Activated T-cell treated with anti-CD3 and anti-CD28 coated beads for 4 hours (primary cell): Measurements from ENCODE around the gene GPC6.

Source experiments
- DNase-seq: peaks from one replicate; pipeline ENCODE4 v3.0.0-alpha.2; 2020

The GPC6 gene

DNA sequence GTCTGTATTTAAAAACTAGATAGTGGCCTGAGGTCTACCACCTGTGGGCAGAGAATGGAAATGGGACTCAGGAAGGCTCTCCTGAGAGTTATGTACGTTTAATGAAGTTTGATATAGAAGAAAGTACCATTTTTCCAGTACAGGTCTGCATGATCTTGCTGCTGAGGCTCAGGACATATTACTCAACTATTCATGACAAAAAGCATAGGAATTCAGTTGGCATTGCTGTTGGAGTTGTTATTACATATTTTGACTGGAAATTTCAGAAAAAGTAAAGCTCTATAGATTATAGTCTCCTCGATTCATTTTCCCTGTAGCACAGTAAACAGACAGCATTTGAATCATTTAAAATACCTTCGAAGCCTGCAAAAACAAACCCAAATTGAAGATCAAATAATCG, 783.1 kb downstream of the GPC6 start:
- no peak for DNase-seq

DNA sequence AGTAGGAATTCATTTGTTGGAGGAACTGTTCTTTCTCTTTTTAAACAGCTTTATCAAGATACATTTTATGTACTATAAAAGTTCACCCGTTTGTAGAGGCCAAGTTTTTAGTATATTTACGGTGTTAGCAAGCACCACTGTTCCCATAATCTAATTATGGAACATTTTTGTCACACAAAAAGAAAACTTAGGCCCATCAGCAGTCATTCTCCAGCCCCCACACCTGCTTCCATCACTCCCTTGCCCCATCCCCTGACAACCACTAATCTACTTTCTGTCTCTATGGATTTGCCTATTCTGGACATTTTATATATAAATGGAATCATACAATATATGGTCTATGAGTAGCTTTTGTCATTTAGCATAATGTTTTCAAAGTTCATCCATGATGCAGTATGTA, 787.9 kb downstream of the GPC6 start:
- DNase-seq, result no peak

DNA sequence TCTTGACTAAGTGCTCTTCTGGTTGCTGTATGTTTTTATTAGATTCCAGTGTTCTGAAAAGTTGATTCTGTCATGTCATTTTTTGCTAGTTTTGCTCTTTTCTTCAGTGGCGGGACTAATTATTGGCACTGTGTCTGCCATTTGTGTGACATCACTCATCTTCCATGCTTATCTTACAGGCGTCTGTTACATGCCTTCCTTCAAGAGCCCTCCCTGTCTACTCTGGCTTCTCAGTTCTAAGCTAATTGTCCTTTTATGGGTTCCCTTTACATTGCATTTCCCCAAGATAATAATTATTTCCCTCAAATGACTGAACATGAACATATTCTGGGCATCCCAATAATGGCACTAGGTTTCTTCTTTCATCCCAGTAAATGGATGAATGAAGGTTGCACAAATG, 793.8 kb downstream of the GPC6 start:
- no peak for DNase-seq

DNA sequence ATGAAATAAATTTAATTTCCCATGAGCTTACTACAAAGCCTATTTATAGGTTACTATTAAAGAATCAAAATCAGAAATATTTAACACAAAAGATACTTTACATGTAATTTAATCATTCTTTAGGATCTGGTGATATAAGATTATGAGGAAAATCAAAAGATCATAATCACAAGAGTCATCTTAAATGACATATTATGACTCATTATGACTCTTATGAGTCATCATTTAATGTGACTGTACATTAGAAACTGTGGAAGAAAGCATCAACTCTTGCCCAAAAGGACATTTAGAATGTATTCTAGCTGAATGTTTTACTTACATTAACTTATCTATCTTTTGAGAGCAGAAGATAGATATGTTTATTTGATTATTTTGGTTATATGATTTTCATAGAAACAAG, 794.2 kb downstream of the GPC6 start:
- DNase-seq, result no peak

DNA sequence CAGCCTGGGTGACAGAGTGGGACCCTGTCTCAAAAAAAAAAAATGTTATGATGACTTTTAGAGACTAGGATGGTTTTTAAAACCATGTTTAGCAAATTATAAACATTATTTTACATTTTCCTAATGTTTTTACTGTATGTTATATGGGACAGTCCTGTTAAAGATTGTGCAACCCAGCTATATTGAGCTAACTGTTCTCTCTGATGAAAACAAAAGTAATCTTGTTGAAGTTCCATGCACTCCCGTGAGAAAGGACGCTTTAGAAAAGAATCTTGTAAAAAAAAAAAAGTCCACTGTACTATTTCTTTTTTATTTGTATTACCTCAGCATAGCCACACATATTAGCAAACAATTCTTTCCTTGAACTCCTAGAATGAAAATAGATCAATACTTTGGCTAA, 801.6 kb downstream of the GPC6 start:
- no peak for DNase-seq

DNA sequence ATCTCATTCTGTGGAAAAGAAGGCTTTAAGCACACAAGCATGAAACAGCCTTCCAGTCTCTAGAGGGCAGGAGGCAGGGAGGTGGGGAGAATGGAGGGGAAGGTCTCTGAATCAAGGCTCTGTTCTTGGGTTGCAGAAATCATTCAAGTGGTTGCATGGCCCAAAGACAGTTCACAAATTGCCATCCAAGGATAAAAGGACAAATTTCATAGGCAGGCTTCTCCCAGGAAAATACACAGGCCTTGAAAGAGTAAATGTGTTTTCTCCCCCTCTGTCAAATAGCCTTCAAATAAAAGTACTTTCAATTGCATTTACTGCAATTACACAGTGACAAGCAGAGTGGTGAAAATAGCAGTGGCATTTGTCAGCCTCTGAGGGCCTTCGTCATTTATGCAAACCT, 802.0 kb downstream of the GPC6 start:
- DNase-seq, result no peak

DNA sequence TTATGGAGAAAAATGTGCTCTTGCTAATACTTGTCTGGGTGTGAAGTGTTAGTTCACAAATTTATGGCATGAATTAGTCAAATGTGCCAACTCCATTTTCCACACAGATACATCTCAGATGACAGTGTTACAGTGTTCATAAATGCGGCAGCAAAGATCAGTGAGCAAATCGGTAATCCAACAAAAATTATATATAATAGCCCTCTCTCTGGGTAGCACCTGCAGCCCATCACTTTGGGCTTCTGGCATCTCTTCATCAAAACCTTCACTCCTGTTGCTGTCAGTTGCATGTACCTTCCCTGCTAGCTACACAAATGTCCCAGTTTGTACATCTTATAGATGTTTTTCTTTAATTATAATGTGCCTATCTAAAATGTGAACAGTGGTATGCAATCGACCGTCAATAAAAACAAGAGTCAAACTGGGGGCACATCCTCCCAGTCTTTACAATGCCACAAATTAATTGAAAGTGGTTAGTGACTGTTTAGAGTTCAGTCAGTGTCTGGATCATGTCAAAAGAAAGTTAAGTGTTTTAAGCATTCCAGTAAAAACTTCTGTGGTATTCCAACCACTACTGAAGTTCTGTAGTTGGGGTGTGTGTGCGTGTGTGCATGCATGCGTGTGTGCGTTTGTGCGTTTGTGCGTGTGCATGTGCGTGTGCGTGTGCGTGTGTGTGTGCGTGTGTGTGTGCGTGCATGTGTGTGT, 804.0 kb downstream of the GPC6 start:
- DNase-seq, result no peak

DNA sequence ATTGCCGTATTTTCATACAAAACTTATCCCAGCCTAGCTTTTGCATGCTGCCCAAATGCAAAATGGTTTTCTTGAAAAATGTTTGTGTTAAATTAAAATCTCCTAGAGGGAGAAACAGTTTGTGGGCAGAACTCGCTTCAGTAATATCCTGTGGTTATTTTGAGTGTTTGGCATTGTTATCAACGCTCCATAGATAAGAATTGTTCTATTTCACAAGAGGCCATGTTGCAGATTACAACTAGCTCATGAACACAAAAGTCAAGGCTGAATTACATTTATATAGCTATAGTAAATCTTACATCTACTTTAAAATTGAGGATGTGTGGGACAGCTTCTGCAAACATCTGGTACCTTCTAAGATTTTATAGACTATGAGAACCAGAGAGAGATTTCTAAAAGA, 805.0 kb downstream of the GPC6 start:
- DNase-seq, result no peak

DNA sequence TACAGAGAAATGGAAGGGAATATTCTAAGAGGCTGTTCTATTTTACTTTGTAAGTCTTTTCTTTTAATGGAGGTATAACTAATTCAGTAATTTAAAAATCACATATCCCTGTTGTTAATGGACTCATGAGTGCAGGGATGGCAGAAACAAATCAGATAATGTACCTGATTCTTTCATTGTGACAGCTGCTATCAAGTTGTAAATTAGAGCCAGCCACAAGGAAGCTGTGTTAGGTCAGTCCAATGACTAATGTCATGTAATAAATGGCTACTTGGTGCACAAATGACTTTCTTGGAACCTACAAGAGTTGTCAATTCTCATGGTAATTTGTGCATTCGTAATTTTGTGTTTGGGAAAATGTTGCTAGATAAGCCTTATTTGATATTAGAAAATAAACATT, 806.5 kb downstream of the GPC6 start:
- DNase-seq, result no peak

DNA sequence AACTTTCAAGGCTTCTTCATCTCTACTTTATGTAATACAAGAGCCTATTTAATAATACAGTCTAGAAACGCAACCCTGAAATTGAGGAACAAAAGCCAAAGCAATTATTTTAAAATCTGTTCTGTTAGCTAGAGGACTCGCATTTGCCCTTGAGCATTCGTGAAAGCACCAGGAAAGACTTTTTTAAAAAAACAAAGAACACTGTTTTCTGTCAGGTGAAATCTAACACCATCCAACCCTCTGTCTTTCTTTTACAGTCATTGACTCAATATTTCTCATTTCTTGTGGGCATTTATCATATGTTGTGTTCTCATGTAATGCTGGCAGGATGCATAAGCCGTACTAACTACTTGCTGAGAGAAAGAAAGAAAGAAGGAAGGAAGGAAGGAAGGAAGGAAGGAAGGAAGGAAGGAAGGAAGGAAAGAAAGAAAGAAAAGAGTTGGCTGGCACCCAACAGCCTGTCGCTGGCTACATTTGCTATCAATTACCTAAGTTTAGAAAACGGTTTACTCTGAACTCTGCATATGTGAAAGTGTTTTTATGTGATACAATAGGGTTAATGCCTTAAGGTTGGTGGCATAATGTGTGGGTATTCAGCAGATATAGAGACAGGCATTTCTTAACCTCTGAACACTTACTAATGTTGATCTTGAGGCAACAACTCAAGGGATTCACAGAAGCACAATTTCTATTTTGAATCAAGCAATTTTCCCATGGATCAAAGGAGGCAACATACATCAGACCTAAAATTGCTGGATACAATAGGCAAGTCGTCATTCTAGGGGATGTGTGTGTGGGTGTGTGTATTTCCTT, 807.4 kb downstream of the GPC6 start:
- DNase-seq, result no peak

DNA sequence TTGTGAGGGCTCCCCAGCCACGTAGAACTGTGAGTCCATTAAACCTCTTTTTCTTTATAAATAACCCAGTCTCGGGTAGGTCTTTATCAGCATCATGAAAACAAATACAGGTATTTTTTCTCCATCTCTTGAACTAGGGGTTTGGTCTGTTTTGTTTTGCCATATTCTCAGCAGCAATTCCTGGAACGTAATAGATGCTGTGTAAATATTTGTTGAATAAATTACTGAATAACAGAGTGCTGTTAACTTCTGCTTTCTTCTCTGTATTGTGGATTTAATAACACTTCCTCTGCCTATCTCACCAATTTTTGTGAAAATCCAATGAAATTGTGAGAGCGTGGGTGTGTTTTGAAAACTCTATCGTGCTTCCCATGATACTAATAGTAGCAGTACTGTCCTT, 823.4 kb downstream of the GPC6 start:
- DNase-seq, result no peak

DNA sequence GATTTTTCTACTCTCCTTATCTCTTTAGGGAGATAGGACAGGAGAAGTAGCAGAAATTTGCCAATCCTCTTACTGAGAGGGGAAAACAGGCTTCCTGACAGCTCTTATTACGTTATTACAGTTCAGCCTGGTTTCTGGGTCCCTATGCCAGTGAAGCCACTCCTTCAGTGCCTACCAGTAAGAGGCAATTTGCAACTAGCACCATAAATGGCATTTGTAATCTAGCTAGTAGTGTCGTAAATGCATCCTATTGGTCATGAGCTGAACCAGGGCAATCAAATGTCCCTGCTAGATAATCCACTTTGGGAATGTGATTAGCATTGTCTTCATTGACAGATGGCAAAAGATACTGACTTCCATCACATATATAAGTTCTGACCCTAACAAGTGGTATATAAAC, 824.1 kb downstream of the GPC6 start:
- DNase-seq, result no peak

DNA sequence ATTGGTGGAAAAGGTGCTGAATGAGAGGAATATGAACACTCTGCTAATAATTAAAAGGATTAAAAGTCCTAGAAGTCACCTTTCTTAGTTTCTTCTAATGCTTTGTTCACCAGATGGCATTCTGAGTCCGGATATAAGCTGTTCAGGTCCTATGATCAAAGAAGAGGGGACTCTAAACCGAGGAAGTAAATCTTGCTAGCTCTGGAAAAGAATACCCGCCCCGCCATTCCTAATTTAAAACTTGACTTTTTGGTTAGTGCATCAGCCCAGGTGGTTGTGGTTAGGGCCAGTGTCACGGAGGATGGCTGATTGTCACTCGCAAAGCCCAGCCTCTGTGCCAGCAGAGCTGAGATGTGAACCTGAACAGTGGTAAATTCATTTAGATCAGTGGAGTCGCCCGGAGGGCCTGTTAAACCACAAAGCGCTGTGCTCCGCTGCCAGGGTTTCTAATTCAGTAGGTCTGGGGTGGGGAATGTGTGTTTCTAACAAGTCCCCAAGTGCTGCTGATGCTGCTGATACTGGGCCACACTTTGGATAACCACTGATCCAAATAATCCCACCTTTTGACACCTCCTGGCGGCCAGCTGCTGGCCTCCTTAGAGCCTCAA, 827.5 kb downstream of the GPC6 start:
- DNase-seq, result no peak

DNA sequence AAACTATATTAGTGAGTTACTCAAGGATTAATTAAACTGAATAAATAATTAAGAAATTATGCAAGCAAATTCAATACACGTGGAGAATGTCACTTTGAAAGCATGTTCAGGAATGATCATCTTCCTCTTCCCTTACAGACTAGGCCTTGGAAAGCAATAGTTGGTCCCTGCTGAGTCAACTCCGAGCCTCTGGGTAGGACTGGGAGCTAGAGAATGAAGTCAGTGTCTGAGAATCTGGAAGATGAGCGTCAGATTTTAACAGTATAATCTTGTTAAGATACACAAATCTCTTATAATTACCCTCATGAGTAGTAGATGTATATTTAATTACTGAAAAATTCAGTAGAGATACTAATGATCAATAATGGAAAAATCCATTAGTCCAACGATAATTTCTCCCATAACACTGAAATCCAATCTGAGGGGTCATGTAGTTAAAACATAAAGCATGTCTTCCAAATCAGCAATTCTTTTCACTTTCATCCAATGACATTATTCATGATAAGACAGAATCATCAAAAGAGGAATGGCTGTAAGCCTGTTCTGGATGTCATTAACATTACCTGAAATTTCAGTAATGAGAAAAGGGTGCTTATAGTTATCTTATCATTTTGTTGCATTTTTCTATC, 829.9 kb downstream of the GPC6 start:
- no peak for DNase-seq

DNA sequence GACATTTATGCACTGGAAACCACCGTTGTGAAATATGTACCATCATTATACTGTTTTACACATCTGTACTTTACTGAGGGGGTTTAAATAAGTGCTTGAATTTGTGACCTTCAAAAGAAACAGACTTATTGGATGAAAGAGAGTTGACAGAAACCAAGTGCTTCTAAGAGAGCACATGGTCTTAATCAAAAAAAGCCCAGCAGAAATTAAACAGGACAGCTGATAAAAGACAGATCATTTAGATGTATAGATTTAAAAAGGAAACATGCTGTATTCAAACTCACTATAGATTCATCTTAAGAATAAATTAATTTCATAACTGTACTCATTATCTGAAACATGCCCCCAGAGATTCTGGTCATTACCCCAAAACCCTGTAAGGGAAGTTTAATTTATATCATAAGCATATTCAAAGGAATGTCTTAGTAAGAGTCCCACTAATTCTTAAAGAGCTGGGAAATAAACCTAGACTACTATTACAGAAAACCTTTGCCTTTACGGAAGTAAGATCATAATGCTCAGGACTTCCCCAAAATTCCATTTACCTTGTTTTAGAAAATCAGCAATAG, 831.1 kb downstream of the GPC6 start:
- DNase-seq, result no peak

DNA sequence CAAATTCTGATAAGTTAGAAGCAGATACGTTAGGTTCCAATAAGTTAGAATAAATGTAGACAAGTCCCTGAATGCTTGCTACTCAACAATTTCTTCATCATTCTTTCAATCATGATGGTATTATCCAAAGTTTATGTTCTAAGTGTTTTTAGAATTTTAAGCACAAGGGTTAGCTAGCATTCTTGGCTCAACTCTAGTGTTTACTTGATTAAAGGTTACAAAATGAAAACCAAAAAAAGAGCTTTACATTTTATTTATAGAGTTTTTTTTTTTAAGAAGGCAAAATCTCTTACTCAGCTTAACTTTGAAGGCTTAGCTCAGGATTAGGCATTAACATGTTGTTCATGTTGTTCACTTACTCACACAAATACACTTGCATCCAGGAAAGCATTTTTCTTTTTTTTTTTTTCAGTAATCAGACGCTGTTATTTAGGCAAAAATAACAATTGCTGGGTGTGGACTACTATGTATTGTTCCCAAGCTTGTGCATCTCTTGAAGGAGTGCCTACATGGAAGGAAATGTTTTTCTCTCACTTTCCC, 832.3 kb downstream of the GPC6 start:
- DNase-seq, result no peak

DNA sequence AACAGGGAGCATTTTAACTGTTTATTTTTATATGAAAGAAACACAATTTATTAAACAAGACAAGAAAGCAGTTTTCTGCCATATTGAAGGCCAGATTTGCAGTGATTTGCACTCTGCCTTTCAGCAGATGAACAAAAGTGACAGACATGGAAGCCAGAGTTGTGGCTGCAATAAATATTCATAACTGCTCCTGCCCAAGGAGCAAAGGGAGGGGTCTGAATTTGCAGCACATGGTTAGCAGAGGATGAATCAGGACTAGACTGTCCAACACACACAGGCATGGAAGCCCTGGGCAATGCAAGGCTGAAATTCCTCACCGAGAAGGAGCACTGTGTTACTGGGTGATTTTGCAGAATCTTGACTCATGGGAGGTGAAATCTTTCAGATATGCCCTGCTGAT, 834.7 kb downstream of the GPC6 start:
- DNase-seq, result no peak

DNA sequence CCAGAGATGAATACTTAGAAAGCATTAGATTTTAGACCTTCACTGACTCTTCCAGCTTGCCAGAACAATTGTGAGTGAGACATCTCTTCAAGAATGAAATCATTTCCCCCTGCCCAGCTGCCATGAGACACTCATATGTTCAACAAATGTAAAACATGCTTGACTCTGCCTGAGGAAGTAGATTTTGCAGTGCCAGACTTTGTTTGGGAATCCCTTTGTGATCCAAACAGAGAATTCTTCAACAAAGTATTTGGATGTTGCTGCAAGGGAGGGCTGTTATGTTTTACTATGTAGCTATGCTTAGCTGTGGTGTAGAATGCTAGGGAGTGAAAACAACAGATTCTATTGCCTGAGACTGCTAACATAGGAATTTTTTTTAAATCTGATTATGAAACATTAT, 836.5 kb downstream of the GPC6 start:
- no peak for DNase-seq

DNA sequence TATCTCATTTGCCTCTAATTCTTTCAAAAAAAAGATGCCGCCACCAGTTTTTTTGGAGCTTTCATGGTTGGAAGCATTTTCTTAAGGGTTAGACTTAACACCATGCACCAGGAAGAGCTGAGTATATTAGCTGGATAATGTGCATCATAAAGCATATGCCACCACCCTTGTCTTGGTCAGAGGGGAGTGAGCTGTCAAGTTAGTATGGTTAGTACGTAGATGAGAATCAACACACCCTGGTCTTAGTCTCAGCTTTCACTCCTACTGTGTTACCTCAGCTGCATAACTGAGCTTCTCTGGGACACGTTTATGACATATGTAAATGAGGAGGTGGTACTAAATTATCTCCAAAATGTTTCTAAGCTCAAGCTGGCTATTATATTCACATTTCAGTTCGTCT, 837.2 kb downstream of the GPC6 start:
- no peak for DNase-seq

DNA sequence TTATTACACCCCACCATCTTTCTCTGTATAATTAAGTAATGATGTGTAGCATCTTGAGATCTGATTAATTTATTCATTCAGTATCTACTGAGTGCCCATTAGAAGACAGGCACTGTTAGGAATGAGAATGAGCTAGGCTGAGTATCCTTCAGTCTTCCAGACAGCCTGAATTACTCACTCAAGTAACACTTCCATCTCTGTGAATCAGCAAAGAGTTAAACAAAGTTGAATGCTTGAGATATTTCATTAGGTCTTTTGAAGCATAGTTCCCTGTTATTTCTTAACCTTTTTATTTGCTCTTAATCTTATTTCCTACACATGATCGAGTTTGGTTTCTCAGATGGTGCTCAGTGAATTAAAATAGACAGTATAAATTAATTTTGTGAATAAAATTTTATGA, 839.1 kb downstream of the GPC6 start:
- DNase-seq, result no peak

DNA sequence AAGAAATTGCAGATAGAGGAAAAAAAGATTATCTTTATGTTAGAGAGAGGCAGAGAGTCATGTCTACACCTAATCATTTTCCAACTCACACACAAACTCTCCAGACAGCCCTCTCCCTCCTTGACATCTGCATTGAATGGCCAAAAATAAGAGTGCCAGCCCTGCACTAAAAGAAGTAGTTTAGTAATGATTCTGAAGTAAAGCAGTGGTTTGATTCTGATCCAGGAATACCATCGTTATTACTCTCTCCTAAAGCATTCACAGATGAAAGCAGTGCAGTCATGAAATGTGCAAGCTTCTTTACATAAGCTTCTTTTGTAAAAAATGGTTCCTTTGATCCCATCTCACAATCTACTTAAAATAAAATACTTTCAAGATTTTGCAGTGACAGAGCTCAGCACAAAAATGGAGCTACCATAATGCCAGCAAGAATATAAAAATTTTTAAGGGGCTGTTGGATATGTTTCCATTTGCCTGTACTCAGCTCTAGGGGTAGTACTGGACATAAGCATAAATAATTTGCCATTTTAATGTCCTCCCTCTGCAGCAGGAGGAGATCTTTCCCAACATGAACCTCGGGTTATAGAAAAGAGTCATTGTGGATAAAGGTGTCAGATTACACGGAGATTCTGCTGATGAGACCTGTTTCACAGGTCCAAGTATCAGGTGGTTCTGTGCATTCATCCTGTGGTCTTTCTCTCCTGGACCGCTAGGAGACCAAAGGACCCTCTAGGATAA, 846.6 kb downstream of the GPC6 start:
- no peak for DNase-seq

DNA sequence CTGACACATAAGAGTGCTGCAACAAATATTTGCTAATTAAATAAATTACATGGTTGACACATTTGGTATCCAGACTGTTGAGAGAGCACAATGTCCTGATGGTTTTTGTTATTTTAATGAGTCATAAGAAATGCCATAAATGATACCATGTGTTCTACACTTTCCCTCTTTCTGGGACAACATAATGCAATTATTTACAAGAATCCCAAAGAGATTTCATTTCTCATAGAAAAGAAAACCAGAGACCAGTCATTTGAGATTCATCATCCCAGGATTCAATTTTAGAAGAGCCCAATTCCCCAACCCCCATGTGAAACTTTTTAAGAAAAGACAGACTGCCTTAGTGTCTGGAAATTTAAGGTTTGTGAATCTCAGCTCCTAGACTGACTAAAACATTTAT, 853.3 kb downstream of the GPC6 start:
- no peak for DNase-seq

DNA sequence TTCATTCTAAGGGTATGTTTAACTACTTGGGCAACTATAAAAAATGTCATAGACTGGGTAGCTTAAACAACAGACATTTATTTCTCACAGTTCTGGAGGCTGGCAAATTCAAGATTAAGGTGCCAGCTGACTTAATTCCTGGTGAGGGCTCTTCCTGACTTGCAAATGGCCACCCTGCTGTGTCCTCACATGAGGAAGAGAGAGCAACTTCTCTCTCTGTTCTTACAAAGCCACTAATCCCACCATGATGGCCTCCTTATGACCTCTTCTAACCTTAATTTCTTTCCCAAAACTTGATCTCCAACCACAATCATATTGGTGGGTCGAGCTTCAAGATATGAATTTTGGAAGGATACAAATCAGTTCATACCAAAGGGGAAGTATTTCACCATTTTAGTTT, 853.9 kb downstream of the GPC6 start:
- DNase-seq, result no peak
